Lung (tissue), 13 donors: ENCODE measurements around the gene FBXO40. TPM values are rescaled to one million over a fixed set of nuclear protein-coding genes. Genes with fewer than 3 reads are reported as not detected.

ENCODE experiments used
- ATAC-seq: fragments of 200-7000 bp; cut with Tn5 transposase; one replicate; pipeline ENCODE4 v1.9.1; 2020; ENCODE audit warnings: moderate number of reproducible peaks; ENCODE audit not compliant: insufficient read depth, low FRiP score
- DNase-seq, 3 donors: peaks; one replicate each; pipeline ENCODE4 v3.0.0-alpha.2; 2013 to 2017
- H3K27ac ChIP-seq, 2 donors: one replicate each; pipeline ENCODE4 v1.5.1; 2013; ENCODE audit warnings: mild to moderate bottlenecking in 2 of 2, moderate library complexity in 2 of 2, control low read depth in 1 of 2, inconsistent platforms in 1 of 2, low read depth in 1 of 2, low read length in 1 of 2
- H3K27me3 ChIP-seq, 3 donors: one replicate each; pipeline ENCODE4 v1.5.1; 2013; ENCODE audit warnings: low read length in 2 of 3; ENCODE audit not compliant: control insufficient read depth in 3 of 3, insufficient read depth in 3 of 3
- H3K36me3 ChIP-seq, 4 donors: one replicate each; pipeline ENCODE4 v1.5.1; 2013; ENCODE audit warnings: low read length in 4 of 4, mild to moderate bottlenecking in 1 of 4, moderate library complexity in 1 of 4; ENCODE audit not compliant: control insufficient read depth in 4 of 4, insufficient read depth in 4 of 4
- H3K4me1 ChIP-seq, 5 donors: one replicate each; pipeline ENCODE4 v1.5.1; 2013; ENCODE audit warnings: low read length in 5 of 5, mild to moderate bottlenecking in 2 of 5, moderate library complexity in 1 of 5; ENCODE audit not compliant: control insufficient read depth in 5 of 5, insufficient read depth in 5 of 5
- H3K4me3 ChIP-seq: one replicate; pipeline ENCODE4 v1.5.1; 2013; ENCODE audit warnings: mild to moderate bottlenecking, control low read depth, moderate library complexity
- H3K9ac ChIP-seq, 2 donors: one replicate each; pipeline ENCODE4 v1.5.1; 2013; ENCODE audit warnings: low read length in 2 of 2, control low read depth in 1 of 2; ENCODE audit not compliant: insufficient read depth in 1 of 2
- H3K9me3 ChIP-seq, 4 donors: one replicate each; pipeline ENCODE4 v1.5.1; 2013; ENCODE audit warnings: low read length in 3 of 4, mild to moderate bottlenecking in 1 of 4, moderate library complexity in 1 of 4; ENCODE audit not compliant: control insufficient read depth in 4 of 4, insufficient read depth in 3 of 4
- CTCF ChIP-seq: IDR thresholded peaks from 2 replicates; pipeline ENCODE4 v1.5.1; 2012; ENCODE audit warnings: mild to moderate bottlenecking; ENCODE audit errors: control extremely low read depth, extremely low read depth
- WGBS, 2 donors: extraction: QIAGEN DNeasy Blood & Tissue Kit; methylation state at CpG; one replicate each; pipeline ENCODE4 v1.1.7; 2013; 5-methylcytosine and 5-hydroxymethylcytosine counted together
- polyA plus RNA-seq, 2 donors: library from polyadenylated mRNA; stranded (reverse); fragments of 200-250 nt; gene quantifications; one replicate each; pipeline ENCODE4 v1.2.1, GENCODE V29; 2013
- small RNA-seq: library from RNA; depleted of rRNA; stranded (forward); fragments of <200 nt; gene quantifications from one replicate; pipeline ENCODE3, GENCODE V24; 2014; ENCODE audit warnings: low replicate concordance
- total RNA-seq, 2 donors: library from RNA; depleted of rRNA in 1 of 2; stranded (reverse); fragments of >200 nt in 1 of 2; gene quantifications; one replicate each; pipeline ENCODE4 v1.2.1, GENCODE V29; 2014 to 2021
- donor health status: control.
- donor health status: control.
- donor health status: Bipolar disorder and iron deficiency.
- donor health status: healthy.
- donor health status: DM: yes; HTN: yes; CAD: no.

FBXO40 gene
- total and polyA plus RNA-seq, 4 donors = 0.03 to 0.06 TPM; not detected in 2

- TF ChIP-seq CTCF = no peak
These were observed 77.5 kb downstream of the FBXO40 start for GRCh38 chr3:121670676-121671075.

GRCh38 chr3:121677141-121677540 is 84.0 kb downstream of the FBXO40 start:
- H3K36me3 ChIP-seq = peaks cover 25 to 47% (median 34%) of the 10 kb centered on the region in 4 donors
- DNase-seq = no peak
- no peaks in the 10 kb centered on the region for H3K27me3 ChIP-seq
- H3K9ac ChIP-seq = no peak overlapping the region
- no peak for TF ChIP-seq CTCF
- H3K9me3 ChIP-seq = no peaks in the 10 kb centered on the region
- no peak overlapping the region for H3K27ac ChIP-seq
- 94 to 99% methylated on average over 2 of the region's 2 CpGs for WGBS, 2 donors
- no peaks in the 10 kb centered on the region for H3K4me1 ChIP-seq
- no peak overlapping the region for H3K4me3 ChIP-seq
- ATAC-seq = no peak

More at GRCh38 chr3:121670676-121671075, 77.5 kb downstream of the FBXO40 start:
- peaks cover 17 to 47% (median 29%) of the 10 kb centered on the region in 4 donors for H3K36me3 ChIP-seq
- no peaks in the 10 kb centered on the region for H3K9me3 ChIP-seq
- ATAC-seq (no peak), DNase-seq (no peak)
- peaks cover 0 to under 1% (median 0%) of the 10 kb centered on the region in 5 donors for H3K4me1 ChIP-seq
- no peak overlapping the region for H3K4me3 ChIP-seq
- H3K27me3 ChIP-seq = no peaks in the 10 kb centered on the region
- no peak overlapping the region for H3K27ac ChIP-seq
- H3K9ac ChIP-seq = no peak overlapping the region

Small RNA genes within 50 kb of the gene (small RNA-seq; reads per million reads assigned to genes)
- not detected for gene RNU4-62P

Other genes starting within 250 kb of the FBXO40 start
- gene POLQ, start 47.4 kb upstream of the FBXO40 start, total RNA-seq = 1 to 10 TPM in 1 of 2 donors, under 1 TPM in 1; 0.80 to 2.1 TPM
- gene POLQ, start 47.4 kb upstream of the FBXO40 start, polyA plus RNA-seq = under 1 TPM; 0.16 to 0.22 TPM
- gene ARGFX, start 25.4 kb upstream of the FBXO40 start, total RNA-seq = not detected
- not detected for gene ARGFX, start 25.4 kb upstream of the FBXO40 start, polyA plus RNA-seq
- gene HCLS1, start 67.5 kb downstream of the FBXO40 start, total RNA-seq = 100 to 1,000 TPM in 1 of 2 donors, 10 to 100 TPM in 1; 23.9 to 108 TPM
- 100 to 1,000 TPM in 1 of 2 donors, 10 to 100 TPM in 1; 31.0 to 240 TPM for gene HCLS1, start 67.5 kb downstream of the FBXO40 start, polyA plus RNA-seq
- gene GOLGB1, start 156.4 kb downstream of the FBXO40 start, total RNA-seq = 10 to 100 TPM; 49.9 to 92.8 TPM
- 10 to 100 TPM; 11.6 to 12.3 TPM for gene GOLGB1, start 156.4 kb downstream of the FBXO40 start, polyA plus RNA-seq
- gene IQCB1, start 241.7 kb downstream of the FBXO40 start, total RNA-seq = 10 to 100 TPM; 18.2 to 30.7 TPM
- gene IQCB1, start 241.7 kb downstream of the FBXO40 start, polyA plus RNA-seq = 10 to 100 TPM; 11.7 to 12.0 TPM
- 10 to 100 TPM in 1 of 2 donors, 1 to 10 TPM in 1; 7.8 to 16.5 TPM for gene EAF2, start 241.8 kb downstream of the FBXO40 start, total RNA-seq
- 10 to 100 TPM in 1 of 2 donors, 1 to 10 TPM in 1; 4.8 to 11.7 TPM for gene EAF2, start 241.8 kb downstream of the FBXO40 start, polyA plus RNA-seq